Liver (tissue), 9 donors: ENCODE results near the gene TIGD1. TPM values are rescaled to one million over a fixed set of nuclear protein-coding genes. Genes with fewer than 3 reads are reported as not detected.

Source experiments
- DNase-seq: peaks from one replicate; pipeline ENCODE4 v3.0.0-alpha.2; 2017; ENCODE audit warnings: low spot score
- H3K27ac ChIP-seq, 2 donors: one replicate each; pipeline ENCODE4 v1.7.0; 2013; ENCODE audit warnings: inconsistent platforms in 2 of 2, low read length in 2 of 2, control low read depth in 1 of 2, low read depth in 1 of 2, mild to moderate bottlenecking in 1 of 2
- H3K27me3 ChIP-seq, 4 donors: one replicate each; pipeline versions ENCODE4 v1.6.1 to v1.7.0; 2013; ENCODE audit warnings: low read length in 3 of 4, inconsistent platforms in 1 of 4, mild to moderate bottlenecking in 1 of 4, moderate library complexity in 1 of 4; ENCODE audit not compliant: control insufficient read depth in 4 of 4, insufficient read depth in 4 of 4
- H3K36me3 ChIP-seq, 4 donors: one replicate each; pipeline versions ENCODE4 v1.6.1 to v1.7.0; 2013; ENCODE audit warnings: low read length in 3 of 4, mild to moderate bottlenecking in 3 of 4, low read depth in 1 of 4, moderate library complexity in 1 of 4; ENCODE audit not compliant: control insufficient read depth in 4 of 4, insufficient read depth in 3 of 4
- H3K4me1 ChIP-seq, 4 donors: one replicate each; pipeline versions ENCODE4 v1.6.1 to v1.7.0; 2013; ENCODE audit warnings: low read length in 3 of 4, mild to moderate bottlenecking in 3 of 4, moderate library complexity in 1 of 4; ENCODE audit not compliant: control insufficient read depth in 4 of 4, insufficient read depth in 4 of 4
- H3K4me3 ChIP-seq, 3 donors: one replicate each; pipeline versions ENCODE4 v1.6.1 to v1.7.0; 2013; ENCODE audit warnings: low read length in 3 of 3, control low read depth in 1 of 3, low read depth in 1 of 3, mild to moderate bottlenecking in 1 of 3
- H3K9ac ChIP-seq, 2 donors: one replicate each; pipeline ENCODE4 v1.7.0; 2013; ENCODE audit warnings: low read length in 2 of 2, mild to moderate bottlenecking in 2 of 2, moderate library complexity in 2 of 2, control low read depth in 1 of 2, low read depth in 1 of 2
- H3K9me3 ChIP-seq, 4 donors: one replicate each; pipeline versions ENCODE4 v1.6.1 to v1.7.0; 2013; ENCODE audit warnings: low read length in 3 of 4; ENCODE audit not compliant: control insufficient read depth in 4 of 4
- EGR1 ChIP-seq, 2 donors: IDR thresholded peaks; 2 replicates each; pipeline ENCODE4 v1.6.1; 2016 to 2018; ENCODE audit warnings: antibody characterized with exemption in 2 of 2, low read depth in 2 of 2
- FOXA1 ChIP-seq: IDR thresholded peaks from 2 replicates; pipeline ENCODE4 v1.6.1; 2016; ENCODE audit warnings: antibody characterized with exemption
- FOXA2 ChIP-seq: IDR thresholded peaks from 2 replicates; pipeline ENCODE4 v1.6.1; 2016; ENCODE audit warnings: antibody characterized with exemption
- GABPA ChIP-seq, 2 donors: IDR thresholded peaks in 1 of 2; conservative IDR thresholded peaks in 1 of 2; 2 replicates each; pipeline ENCODE4 v1.6.1; 2016; ENCODE audit warnings: antibody characterized with exemption in 2 of 2, mild to moderate bottlenecking in 1 of 2, moderate library complexity in 1 of 2
- HNF4A ChIP-seq, 2 donors: conservative IDR thresholded peaks; 2 replicates each; pipeline ENCODE4 v1.6.1; 2016; ENCODE audit warnings: antibody characterized with exemption in 2 of 2, mild to moderate bottlenecking in 2 of 2
- HNF4G ChIP-seq: IDR thresholded peaks from 2 replicates; pipeline ENCODE4 v1.6.1; 2016; ENCODE audit warnings: antibody characterized with exemption
- JUND ChIP-seq, 2 donors: IDR thresholded peaks; 2 replicates each; pipeline ENCODE4 v1.6.1; 2016; ENCODE audit warnings: antibody characterized with exemption in 2 of 2
- NR2F2 ChIP-seq: IDR thresholded peaks from 2 replicates; pipeline ENCODE4 v1.6.1; 2016; ENCODE audit warnings: antibody characterized with exemption
- RAD21 ChIP-seq, 2 donors: IDR thresholded peaks; 2 replicates each; pipeline ENCODE4 v1.6.1; 2016; ENCODE audit warnings: antibody characterized with exemption in 2 of 2, mild to moderate bottlenecking in 2 of 2
- RXRA ChIP-seq, 2 donors: IDR thresholded peaks; 2 replicates each; pipeline ENCODE4 v1.6.1; 2017 to 2018; ENCODE audit warnings: antibody characterized with exemption in 2 of 2, mild to moderate bottlenecking in 1 of 2
- SP1 ChIP-seq: IDR thresholded peaks from 2 replicates; pipeline ENCODE4 v1.6.1; 2018; ENCODE audit warnings: antibody characterized with exemption, mild to moderate bottlenecking
- TAF1 ChIP-seq: conservative IDR thresholded peaks from 2 replicates; pipeline ENCODE4 v1.6.1; 2016; ENCODE audit warnings: antibody characterized with exemption, mild to moderate bottlenecking
- YY1 ChIP-seq: IDR thresholded peaks from 2 replicates; pipeline ENCODE4 v1.6.1; 2016; ENCODE audit warnings: antibody characterized with exemption, mild to moderate bottlenecking
- WGBS: extraction: QIAGEN DNeasy Blood & Tissue Kit; methylation state at CpG from one replicate; pipeline ENCODE4 v1.1.7; 2013; 5-methylcytosine and 5-hydroxymethylcytosine counted together
- polyA plus RNA-seq, 2 donors: library from polyadenylated mRNA; stranded (reverse) in 1 of 2; unstranded in 1 of 2; fragments of 200-250 nt in 1 of 2; fragments of >200 nt in 1 of 2; fragmentation: Nextera tagmentation in 1 of 2; extraction: Ambion mirVana in 1 of 2; gene quantifications; one replicate each; pipeline versions ENCODE4 v1.2.1 to v1.2.3, GENCODE V29; 2013 to 2015
- total RNA-seq, 2 donors: library from RNA; depleted of rRNA; stranded (reverse); fragments of >200 nt; gene quantifications; one replicate each; pipeline ENCODE4 v1.2.3, GENCODE V29; 2014
- TF ChIP-seq, protein P1 (sequence below): IDR thresholded peaks from 2 replicates; pipeline ENCODE4 v1.6.1; 2016; ENCODE audit warnings: antibody characterized with exemption
- TF ChIP-seq, protein P2 (sequence below): IDR thresholded peaks from 2 replicates; pipeline ENCODE4 v1.6.1; 2016; ENCODE audit warnings: antibody characterized with exemption
- TF ChIP-seq, protein P3 (sequence below): IDR thresholded peaks from 2 replicates; pipeline ENCODE4 v1.6.1; 2016; ENCODE audit warnings: antibody characterized with exemption
- TF ChIP-seq, protein P4 (sequence below): IDR thresholded peaks from 2 replicates; pipeline ENCODE4 v1.6.1; 2016; ENCODE audit warnings: antibody characterized with exemption, mild to moderate bottlenecking
- TF ChIP-seq, protein P5 (sequence below): fragments of 150-350 bp; IDR thresholded peaks from 2 replicates; pipeline ENCODE4 v1.5.1; 2017; ENCODE audit warnings: improper control_type of control experiment, low read depth, low read length; ENCODE audit not compliant: missing input control
- donor health status: healthy.
- donor health status: healthy.
- donor health status: healthy.
- donor health status: healthy.
- donor health status: healthy.

Gene TIGD1
- total RNA-seq (1 to 10 TPM; 1.8 to 3.0 TPM), polyA plus RNA-seq (1 to 10 TPM in 1 of 2 donors, under 1 TPM in 1; 0.50 to 1.6 TPM)

DNA sequence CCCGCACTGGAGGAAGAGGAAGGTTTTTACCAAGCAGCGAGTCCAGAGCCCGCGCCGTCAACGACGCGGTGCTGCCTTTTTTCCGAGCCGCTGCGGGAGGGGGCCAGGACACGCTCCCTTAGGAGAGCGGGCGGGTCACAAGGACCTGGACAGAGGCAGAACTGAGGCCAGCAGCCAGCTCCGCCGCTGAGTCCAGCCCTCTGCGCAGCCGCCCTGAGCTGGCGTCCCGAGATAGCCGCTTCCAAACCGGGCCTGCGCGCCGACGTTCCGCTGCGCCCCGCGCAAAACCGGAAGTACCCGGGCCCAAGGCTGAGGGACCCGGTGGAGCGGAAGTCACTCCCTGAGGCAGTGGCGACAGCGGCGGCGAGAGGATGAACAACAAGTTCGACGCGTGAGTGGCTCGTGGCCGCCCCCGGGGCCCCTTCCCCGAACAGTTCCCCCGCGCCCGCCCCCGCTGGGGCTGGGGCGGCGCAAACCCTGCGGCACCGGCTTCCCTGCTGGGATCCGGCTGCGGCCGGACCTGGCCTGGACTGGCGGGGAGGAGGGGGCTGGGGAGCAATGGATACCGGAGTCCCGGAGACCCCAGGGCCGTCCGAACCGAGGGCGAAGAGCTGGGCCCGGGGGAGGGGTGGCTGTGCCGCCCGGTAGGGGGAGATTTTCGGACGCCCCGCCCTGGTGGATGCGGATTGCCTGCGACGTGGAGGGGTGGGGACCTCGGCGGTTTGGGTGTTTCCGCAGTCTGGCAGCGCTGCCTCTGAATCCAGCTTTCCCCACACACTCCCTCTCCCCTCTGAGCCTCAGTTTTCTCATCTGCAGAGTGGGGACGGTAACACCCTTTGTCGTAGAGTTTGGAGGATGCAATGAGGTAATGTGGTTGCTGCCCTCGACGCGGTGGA is at the start of gene TIGD1, which contains the start of gene EIF4E2:
Gene TIGD1, minus strand, starts transcription at position 204 of the 896 bp plus-strand sequence. CDS start 675 bp downstream, outside the sequence.
Gene EIF4E2, plus strand, starts transcription at position 336 of the 896 bp plus-strand sequence. Its CDS starts 36 bp downstream, at position 372.
- peaks cover 2 to 26% (median 14%) of the 10 kb centered on the region in 4 donors for H3K4me1 ChIP-seq
- WGBS: under 1% methylated on average over 81 of the region's 81 CpGs
- H3K4me3 ChIP-seq: peak within 1 kb of the TSS; percentile 83 to 94 (median 87)

More for the DNA sequence above, at the start of gene TIGD1, which contains the start of gene EIF4E2:
- TF ChIP-seq TAF1: peak; percentile 82
- TF ChIP-seq, protein P1, sequence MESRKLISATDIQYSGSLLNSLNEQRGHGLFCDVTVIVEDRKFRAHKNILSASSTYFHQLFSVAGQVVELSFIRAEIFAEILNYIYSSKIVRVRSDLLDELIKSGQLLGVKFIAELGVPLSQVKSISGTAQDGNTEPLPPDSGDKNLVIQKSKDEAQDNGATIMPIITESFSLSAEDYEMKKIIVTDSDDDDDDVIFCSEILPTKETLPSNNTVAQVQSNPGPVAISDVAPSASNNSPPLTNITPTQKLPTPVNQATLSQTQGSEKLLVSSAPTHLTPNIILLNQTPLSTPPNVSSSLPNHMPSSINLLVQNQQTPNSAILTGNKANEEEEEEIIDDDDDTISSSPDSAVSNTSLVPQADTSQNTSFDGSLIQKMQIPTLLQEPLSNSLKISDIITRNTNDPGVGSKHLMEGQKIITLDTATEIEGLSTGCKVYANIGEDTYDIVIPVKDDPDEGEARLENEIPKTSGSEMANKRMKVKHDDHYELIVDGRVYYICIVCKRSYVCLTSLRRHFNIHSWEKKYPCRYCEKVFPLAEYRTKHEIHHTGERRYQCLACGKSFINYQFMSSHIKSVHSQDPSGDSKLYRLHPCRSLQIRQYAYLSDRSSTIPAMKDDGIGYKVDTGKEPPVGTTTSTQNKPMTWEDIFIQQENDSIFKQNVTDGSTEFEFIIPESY: peak; percentile 39
- TF ChIP-seq EGR1 (IDR thresholded peaks at IDR 0.05; ENCODE audit: low read depth in 2 of 2): peak; percentile 24 to 37
- peak in 1 of 2 donors; percentile 34 for TF ChIP-seq HNF4A (conservative IDR thresholded peaks at IDR 0.05)
- no peak for TF ChIP-seq FOXA2
- TF ChIP-seq NR2F2: peak; percentile 14
- TF ChIP-seq HNF4G: no peak
- TF ChIP-seq FOXA1: no peak
- peak in 1 of 2 donors; percentile 2 for TF ChIP-seq RAD21 (IDR thresholded peaks at IDR 0.05)
- TF ChIP-seq, protein P2, sequence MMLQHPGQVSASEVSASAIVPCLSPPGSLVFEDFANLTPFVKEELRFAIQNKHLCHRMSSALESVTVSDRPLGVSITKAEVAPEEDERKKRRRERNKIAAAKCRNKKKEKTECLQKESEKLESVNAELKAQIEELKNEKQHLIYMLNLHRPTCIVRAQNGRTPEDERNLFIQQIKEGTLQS: no peak
- TF ChIP-seq, protein P3, sequence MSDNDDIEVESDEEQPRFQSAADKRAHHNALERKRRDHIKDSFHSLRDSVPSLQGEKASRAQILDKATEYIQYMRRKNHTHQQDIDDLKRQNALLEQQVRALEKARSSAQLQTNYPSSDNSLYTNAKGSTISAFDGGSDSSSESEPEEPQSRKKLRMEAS: peak; percentile 80
- TF ChIP-seq, protein P4, sequence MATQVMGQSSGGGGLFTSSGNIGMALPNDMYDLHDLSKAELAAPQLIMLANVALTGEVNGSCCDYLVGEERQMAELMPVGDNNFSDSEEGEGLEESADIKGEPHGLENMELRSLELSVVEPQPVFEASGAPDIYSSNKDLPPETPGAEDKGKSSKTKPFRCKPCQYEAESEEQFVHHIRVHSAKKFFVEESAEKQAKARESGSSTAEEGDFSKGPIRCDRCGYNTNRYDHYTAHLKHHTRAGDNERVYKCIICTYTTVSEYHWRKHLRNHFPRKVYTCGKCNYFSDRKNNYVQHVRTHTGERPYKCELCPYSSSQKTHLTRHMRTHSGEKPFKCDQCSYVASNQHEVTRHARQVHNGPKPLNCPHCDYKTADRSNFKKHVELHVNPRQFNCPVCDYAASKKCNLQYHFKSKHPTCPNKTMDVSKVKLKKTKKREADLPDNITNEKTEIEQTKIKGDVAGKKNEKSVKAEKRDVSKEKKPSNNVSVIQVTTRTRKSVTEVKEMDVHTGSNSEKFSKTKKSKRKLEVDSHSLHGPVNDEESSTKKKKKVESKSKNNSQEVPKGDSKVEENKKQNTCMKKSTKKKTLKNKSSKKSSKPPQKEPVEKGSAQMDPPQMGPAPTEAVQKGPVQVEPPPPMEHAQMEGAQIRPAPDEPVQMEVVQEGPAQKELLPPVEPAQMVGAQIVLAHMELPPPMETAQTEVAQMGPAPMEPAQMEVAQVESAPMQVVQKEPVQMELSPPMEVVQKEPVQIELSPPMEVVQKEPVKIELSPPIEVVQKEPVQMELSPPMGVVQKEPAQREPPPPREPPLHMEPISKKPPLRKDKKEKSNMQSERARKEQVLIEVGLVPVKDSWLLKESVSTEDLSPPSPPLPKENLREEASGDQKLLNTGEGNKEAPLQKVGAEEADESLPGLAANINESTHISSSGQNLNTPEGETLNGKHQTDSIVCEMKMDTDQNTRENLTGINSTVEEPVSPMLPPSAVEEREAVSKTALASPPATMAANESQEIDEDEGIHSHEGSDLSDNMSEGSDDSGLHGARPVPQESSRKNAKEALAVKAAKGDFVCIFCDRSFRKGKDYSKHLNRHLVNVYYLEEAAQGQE: peak; percentile 94
- no peak for TF ChIP-seq JUND (IDR thresholded peaks at IDR 0.05)
- TF ChIP-seq, protein P5, sequence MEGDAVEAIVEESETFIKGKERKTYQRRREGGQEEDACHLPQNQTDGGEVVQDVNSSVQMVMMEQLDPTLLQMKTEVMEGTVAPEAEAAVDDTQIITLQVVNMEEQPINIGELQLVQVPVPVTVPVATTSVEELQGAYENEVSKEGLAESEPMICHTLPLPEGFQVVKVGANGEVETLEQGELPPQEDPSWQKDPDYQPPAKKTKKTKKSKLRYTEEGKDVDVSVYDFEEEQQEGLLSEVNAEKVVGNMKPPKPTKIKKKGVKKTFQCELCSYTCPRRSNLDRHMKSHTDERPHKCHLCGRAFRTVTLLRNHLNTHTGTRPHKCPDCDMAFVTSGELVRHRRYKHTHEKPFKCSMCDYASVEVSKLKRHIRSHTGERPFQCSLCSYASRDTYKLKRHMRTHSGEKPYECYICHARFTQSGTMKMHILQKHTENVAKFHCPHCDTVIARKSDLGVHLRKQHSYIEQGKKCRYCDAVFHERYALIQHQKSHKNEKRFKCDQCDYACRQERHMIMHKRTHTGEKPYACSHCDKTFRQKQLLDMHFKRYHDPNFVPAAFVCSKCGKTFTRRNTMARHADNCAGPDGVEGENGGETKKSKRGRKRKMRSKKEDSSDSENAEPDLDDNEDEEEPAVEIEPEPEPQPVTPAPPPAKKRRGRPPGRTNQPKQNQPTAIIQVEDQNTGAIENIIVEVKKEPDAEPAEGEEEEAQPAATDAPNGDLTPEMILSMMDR: no peak
- peak; percentile 96 to 98 for TF ChIP-seq GABPA (IDR thresholded peaks at IDR 0.05 in 1 of 2, conservative IDR thresholded peaks at IDR 0.05 in 1 of 2)
- peak; percentile 94 for TF ChIP-seq YY1
- TF ChIP-seq RXRA (IDR thresholded peaks at IDR 0.05): peak; percentile 30 to 36
- TF ChIP-seq SP1: peak; percentile 50
- Histone ChIP-seq H3K9ac (peak within 1 kb of the TSS; percentile 92 to 94), H3K9me3 (no peaks in the 10 kb centered on the region), H3K27ac (peak within 1 kb of the TSS; percentile 95 to 99), H3K27me3 (no peaks in the 10 kb centered on the region), H3K36me3 (peaks cover 0 to 10% (median under 1%) of the 10 kb centered on the region in 4 donors)
- peak; percentile 91 for DNase-seq
